Lung (tissue), 12 donors: Measurements from ENCODE around the gene TDRD9. TPM values are rescaled to one million over a fixed set of nuclear protein-coding genes. Genes with fewer than 3 reads are reported as not detected.

ENCODE experiments used
- ATAC-seq: fragments of 200-7000 bp; cut with Tn5 transposase; one replicate; pipeline ENCODE4 v1.9.1; 2020; ENCODE audit warnings: moderate number of reproducible peaks; ENCODE audit not compliant: insufficient read depth, low FRiP score
- DNase-seq, 3 donors: peaks; one replicate each; pipeline ENCODE4 v3.0.0-alpha.2; 2013 to 2017
- H3K27ac ChIP-seq, 2 donors: one replicate each; pipeline ENCODE4 v1.5.1; 2013; ENCODE audit warnings: mild to moderate bottlenecking in 2 of 2, moderate library complexity in 2 of 2, control low read depth in 1 of 2, inconsistent platforms in 1 of 2, low read depth in 1 of 2, low read length in 1 of 2
- H3K27me3 ChIP-seq, 3 donors: one replicate each; pipeline ENCODE4 v1.5.1; 2013; ENCODE audit warnings: low read length in 2 of 3; ENCODE audit not compliant: control insufficient read depth in 3 of 3, insufficient read depth in 3 of 3
- H3K36me3 ChIP-seq, 4 donors: one replicate each; pipeline ENCODE4 v1.5.1; 2013; ENCODE audit warnings: low read length in 4 of 4, mild to moderate bottlenecking in 1 of 4, moderate library complexity in 1 of 4; ENCODE audit not compliant: control insufficient read depth in 4 of 4, insufficient read depth in 4 of 4
- H3K4me1 ChIP-seq, 5 donors: one replicate each; pipeline ENCODE4 v1.5.1; 2013; ENCODE audit warnings: low read length in 5 of 5, mild to moderate bottlenecking in 2 of 5, moderate library complexity in 1 of 5; ENCODE audit not compliant: control insufficient read depth in 5 of 5, insufficient read depth in 5 of 5
- H3K4me3 ChIP-seq: one replicate; pipeline ENCODE4 v1.5.1; 2013; ENCODE audit warnings: mild to moderate bottlenecking, control low read depth, moderate library complexity
- H3K9ac ChIP-seq, 2 donors: one replicate each; pipeline ENCODE4 v1.5.1; 2013; ENCODE audit warnings: low read length in 2 of 2, control low read depth in 1 of 2; ENCODE audit not compliant: insufficient read depth in 1 of 2
- H3K9me3 ChIP-seq, 4 donors: one replicate each; pipeline ENCODE4 v1.5.1; 2013; ENCODE audit warnings: low read length in 3 of 4, mild to moderate bottlenecking in 1 of 4, moderate library complexity in 1 of 4; ENCODE audit not compliant: control insufficient read depth in 4 of 4, insufficient read depth in 3 of 4
- CTCF ChIP-seq: IDR thresholded peaks from 2 replicates; pipeline ENCODE4 v1.5.1; 2012; ENCODE audit warnings: mild to moderate bottlenecking; ENCODE audit errors: control extremely low read depth, extremely low read depth
- WGBS, 2 donors: extraction: QIAGEN DNeasy Blood & Tissue Kit; methylation state at CpG; one replicate each; pipeline ENCODE4 v1.1.7; 2013; 5-methylcytosine and 5-hydroxymethylcytosine counted together
- polyA plus RNA-seq, 2 donors: library from polyadenylated mRNA; stranded (reverse); fragments of 200-250 nt; gene quantifications; one replicate each; pipeline ENCODE4 v1.2.1, GENCODE V29; 2013
- total RNA-seq, 2 donors: library from RNA; depleted of rRNA in 1 of 2; stranded (reverse); fragments of >200 nt in 1 of 2; gene quantifications; one replicate each; pipeline ENCODE4 v1.2.1, GENCODE V29; 2014 to 2021
- donor health status: control.
- donor health status: control.
- donor health status: Bipolar disorder and iron deficiency.
- donor health status: healthy.
- donor health status: DM: yes; HTN: yes; CAD: no.

Gene TDRD9
- total and polyA plus RNA-seq, 4 donors: 2.3 to 8.6 (median 5.3) TPM

DNA sequence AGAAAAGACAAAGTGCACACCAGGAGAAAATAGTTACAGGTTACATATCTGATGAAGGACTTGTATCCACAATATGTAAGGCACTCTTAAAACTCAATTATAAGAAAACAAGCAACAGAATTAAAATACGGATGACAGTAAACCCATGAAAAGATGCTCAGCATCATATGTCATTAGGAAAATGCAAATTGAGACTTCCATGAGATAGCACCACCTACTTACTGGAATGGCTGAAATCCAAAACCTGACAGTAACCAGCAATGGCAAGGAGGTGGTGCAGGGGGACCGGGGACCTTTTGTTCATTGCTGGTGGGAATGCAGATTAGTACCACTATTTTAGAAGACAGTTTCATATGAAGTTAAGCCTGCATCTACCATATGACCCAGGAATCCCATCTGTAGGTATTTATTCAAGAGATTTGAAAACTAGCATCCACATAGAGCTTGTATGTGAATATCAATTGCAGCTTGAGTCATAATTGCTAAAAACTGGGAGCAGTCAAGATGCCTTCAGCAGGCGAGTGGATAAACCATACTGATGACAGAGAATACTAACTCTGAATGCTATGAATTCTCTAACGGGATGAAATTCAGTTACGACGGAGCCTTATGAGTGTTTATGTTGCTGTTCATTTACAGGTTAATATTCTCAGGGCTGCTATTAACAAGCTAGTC is 113.3 kb downstream of the TDRD9 start:
- peaks cover 0 to 3% (median 0%) of the 10 kb centered on the region in 4 donors for H3K9me3 ChIP-seq
- no peak for ATAC-seq
- H3K4me3 ChIP-seq: no peak overlapping the region
- H3K9ac ChIP-seq: no peak overlapping the region
- no peaks in the 10 kb centered on the region for H3K36me3 ChIP-seq
- DNase-seq: no peak
- 94 to 97% methylated on average over 6 of the region's 6 CpGs for WGBS, 2 donors
- no peak overlapping the region for H3K27ac ChIP-seq
- H3K4me1 ChIP-seq: no peaks in the 10 kb centered on the region
- H3K27me3 ChIP-seq: peaks cover 0 to 9% (median 4%) of the 10 kb centered on the region in 3 donors
- TF ChIP-seq CTCF: no peak

- Histone ChIP-seq H3K27ac (no peak overlapping the region), H3K9ac (no peak overlapping the region), H3K4me3 (no peak overlapping the region), H3K9me3 (peaks cover 0 to 3% (median 0%) of the 10 kb centered on the region in 4 donors), H3K27me3 (peaks cover 0 to 4% (median 4%) of the 10 kb centered on the region in 3 donors), H3K36me3 (no peaks in the 10 kb centered on the region), H3K4me1 (peaks cover 0 to 3% (median 0%) of the 10 kb centered on the region in 5 donors)
- no peak for ATAC-seq
- TF ChIP-seq CTCF: no peak
- no peak for DNase-seq
- WGBS, 2 donors: 94 to 97% methylated on average over 6 of the region's 6 CpGs
These were observed 115.8 kb downstream of the TDRD9 start for GRCh38 chr14:104044016-104044415.

- WGBS, 2 donors: 94 to 95% methylated on average over 3 of the region's 3 CpGs
- H3K9me3 ChIP-seq: peaks cover 0 to 7% (median 0%) of the 10 kb centered on the region in 4 donors
- ATAC-seq: no peak
These were observed 119.5 kb downstream of the TDRD9 start for GRCh38 chr14:104047761-104048160.

More at GRCh38 chr14:104047761-104048160, 119.5 kb downstream of the TDRD9 start:
- DNase-seq: no peak
- no peak overlapping the region for H3K27ac ChIP-seq
- H3K36me3 ChIP-seq: no peaks in the 10 kb centered on the region
- H3K4me3 ChIP-seq: no peak overlapping the region
- H3K27me3 ChIP-seq: no peaks in the 10 kb centered on the region
- no peak overlapping the region for H3K9ac ChIP-seq
- TF ChIP-seq CTCF: no peak
- H3K4me1 ChIP-seq: peaks cover 0 to 4% (median 0%) of the 10 kb centered on the region in 5 donors
